ENCODE results near the gene PIGV.
"Not testable (repeated sequence)": the region's sequence is repeated elsewhere in the genome, so short reads cannot be mapped to it uniquely, and the experiment has no call there.

PIGV gene

GRCh38 chr1:26791626-26792025, 3.9 kb downstream of the PIGV start:
- TF ChIP-seq, protein P1, sequence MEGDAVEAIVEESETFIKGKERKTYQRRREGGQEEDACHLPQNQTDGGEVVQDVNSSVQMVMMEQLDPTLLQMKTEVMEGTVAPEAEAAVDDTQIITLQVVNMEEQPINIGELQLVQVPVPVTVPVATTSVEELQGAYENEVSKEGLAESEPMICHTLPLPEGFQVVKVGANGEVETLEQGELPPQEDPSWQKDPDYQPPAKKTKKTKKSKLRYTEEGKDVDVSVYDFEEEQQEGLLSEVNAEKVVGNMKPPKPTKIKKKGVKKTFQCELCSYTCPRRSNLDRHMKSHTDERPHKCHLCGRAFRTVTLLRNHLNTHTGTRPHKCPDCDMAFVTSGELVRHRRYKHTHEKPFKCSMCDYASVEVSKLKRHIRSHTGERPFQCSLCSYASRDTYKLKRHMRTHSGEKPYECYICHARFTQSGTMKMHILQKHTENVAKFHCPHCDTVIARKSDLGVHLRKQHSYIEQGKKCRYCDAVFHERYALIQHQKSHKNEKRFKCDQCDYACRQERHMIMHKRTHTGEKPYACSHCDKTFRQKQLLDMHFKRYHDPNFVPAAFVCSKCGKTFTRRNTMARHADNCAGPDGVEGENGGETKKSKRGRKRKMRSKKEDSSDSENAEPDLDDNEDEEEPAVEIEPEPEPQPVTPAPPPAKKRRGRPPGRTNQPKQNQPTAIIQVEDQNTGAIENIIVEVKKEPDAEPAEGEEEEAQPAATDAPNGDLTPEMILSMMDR (IDR thresholded peaks at IDR 0.05; ENCODE audit: control insufficient read depth, extremely low read depth, insufficient read depth) = no peak

DNA sequence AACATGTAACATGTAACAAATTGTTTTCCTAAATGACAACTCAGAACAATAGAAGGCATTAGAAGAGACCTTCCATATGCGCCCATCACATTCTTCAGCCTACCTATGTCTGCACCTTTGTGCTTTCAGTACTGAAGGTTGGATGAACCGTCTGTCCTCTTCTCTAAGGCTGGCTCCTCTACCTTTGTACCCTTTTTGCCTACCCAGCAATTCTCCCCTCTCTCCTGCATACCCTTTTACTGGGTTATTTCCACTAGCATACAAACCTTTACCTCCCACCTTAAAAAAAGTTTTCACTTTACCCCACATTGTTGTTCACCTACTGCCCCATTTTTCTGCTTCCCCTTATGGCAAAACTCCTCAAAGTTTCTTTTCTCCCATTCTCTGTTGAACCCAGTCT, 5.2 kb downstream of the PIGV start:
- no peak overlapping the region for H3K4me3 ChIP-seq (ENCODE audit: low read depth, low read length)
- TF ChIP-seq, protein P1 (IDR thresholded peaks at IDR 0.05; ENCODE audit: control insufficient read depth, extremely low read depth, insufficient read depth) = no peak
- DNase-seq (ENCODE audit: low read depth) = no peak

More at GRCh38 chr1:26791626-26792025, 3.9 kb downstream of the PIGV start:
- no peak for DNase-seq (ENCODE audit: low read depth)
- no peak overlapping the region for H3K4me3 ChIP-seq (ENCODE audit: low read depth, low read length)

GRCh38 chr1:26794391-26794790, 6.6 kb downstream of the PIGV start:
- no peak overlapping the region for H3K4me3 ChIP-seq (ENCODE audit: low read depth, low read length)
- DNase-seq (ENCODE audit: low read depth) = no peak
- TF ChIP-seq, protein P1 (IDR thresholded peaks at IDR 0.05; ENCODE audit: control insufficient read depth, extremely low read depth, insufficient read depth) = no peak

GRCh38 chr1:26797627-26798026, 9.9 kb downstream of the PIGV start:
- no peak for DNase-seq (ENCODE audit: low read depth)
- H3K4me3 ChIP-seq (ENCODE audit: low read depth, low read length) = no peak overlapping the region
- TF ChIP-seq, protein P1 (IDR thresholded peaks at IDR 0.05; ENCODE audit: control insufficient read depth, extremely low read depth, insufficient read depth) = no peak

DNA sequence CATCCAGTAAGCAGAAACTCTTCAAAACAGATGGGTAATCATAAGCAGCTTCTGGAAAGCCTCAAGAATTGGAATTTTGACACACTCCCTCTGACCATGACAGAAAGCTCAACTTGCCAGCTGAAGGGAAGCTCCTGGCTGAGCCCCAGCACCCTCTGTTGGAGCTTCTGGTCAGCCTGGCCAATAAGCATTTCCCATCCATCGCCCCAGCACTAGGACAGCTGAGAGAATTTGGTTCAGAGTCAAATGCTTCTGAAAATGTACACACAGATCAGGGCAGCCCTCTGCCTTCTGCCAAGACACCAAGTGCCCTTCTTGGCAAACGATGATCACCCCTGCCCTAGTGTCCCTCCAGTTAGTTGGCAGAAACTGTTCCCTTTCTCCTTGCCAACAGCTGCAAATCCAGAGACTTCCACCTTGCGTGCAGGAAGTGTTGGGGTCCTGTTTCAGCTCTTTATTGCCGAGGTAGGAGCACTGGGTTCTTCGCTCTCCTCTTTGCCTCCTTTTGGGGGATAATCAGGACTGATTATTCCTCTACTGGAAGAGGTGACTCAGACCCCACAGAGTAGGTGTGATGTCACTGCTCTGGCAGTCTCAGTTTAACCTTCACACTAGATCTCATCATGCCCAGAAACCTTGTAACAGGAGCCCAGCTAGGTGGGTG, 11.9 kb downstream of the PIGV start:
- peak; percentile 100 for DNase-seq (ENCODE audit: low read depth)
- H3K4me3 ChIP-seq (ENCODE audit: low read depth, low read length) = peak overlapping the region; percentile 38

DNA sequence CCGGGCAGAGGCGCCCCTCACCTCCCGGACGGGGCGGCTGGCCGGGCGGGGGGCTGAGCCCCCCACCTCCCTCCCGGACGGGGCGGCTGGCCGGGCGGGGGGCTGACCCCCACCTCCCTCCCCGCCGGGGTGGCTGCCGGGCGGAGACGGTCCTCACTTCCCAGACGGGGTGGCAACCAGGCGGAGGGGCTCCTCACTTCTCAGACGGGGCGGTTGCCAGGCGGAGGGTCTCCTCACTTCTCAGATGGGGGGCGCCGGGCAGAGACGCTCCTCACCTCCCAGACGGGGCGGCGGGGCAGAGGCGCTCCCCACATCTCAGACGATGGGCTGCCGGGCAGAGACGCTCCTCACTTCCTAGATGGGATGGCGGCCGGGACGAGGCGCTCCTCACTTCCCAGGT, 16.2 kb downstream of the PIGV start:
- DNase-seq (ENCODE audit: low read depth); H3K4me3 ChIP-seq (ENCODE audit: low read depth, low read length): not testable (repeated sequence)

More for the DNA sequence above, 11.9 kb downstream of the PIGV start:
- TF ChIP-seq, protein P1 (IDR thresholded peaks at IDR 0.05; ENCODE audit: control insufficient read depth, extremely low read depth, insufficient read depth) = no peak

- not testable (repeated sequence) for H3K4me3 ChIP-seq (ENCODE audit: low read depth, low read length); DNase-seq (ENCODE audit: low read depth)
- TF ChIP-seq, protein P1 (IDR thresholded peaks at IDR 0.05; ENCODE audit: control insufficient read depth, extremely low read depth, insufficient read depth) = peak; percentile 78
These were observed 22.4 kb downstream of the PIGV start for GRCh38 chr1:26810105-26810504.

All from LNCaP clone FGC (cell line).